Endothelial cell of umbilical vein (primary cell): Measurements from ENCODE around the gene PPP6R1.

Experiments used
- EZH2 ChIP-seq: IDR thresholded peaks from 2 replicates; pipeline ENCODE4 v1.6.1; 2012; ENCODE audit warnings: borderline replicate concordance, low read depth, mild to moderate bottlenecking, moderate library complexity, low read length, inconsistent platforms; ENCODE audit not compliant: severe bottlenecking
- JUN ChIP-seq: IDR thresholded peaks from 2 replicates; pipeline ENCODE4 v1.6.1; 2011; ENCODE audit warnings: borderline replicate concordance, low read depth; ENCODE audit not compliant: insufficient read length, insufficient read depth
- POLR2A ChIP-seq: IDR thresholded peaks from 2 replicates; pipeline ENCODE4 v1.6.1; 2012; ENCODE audit warnings: low read depth, mild to moderate bottlenecking, control low read depth, low read length
- TF ChIP-seq, protein P1 (sequence below), 2 donors: IDR thresholded peaks; 1 replicate in 1 of 2; 2 replicates in 1 of 2; pipeline ENCODE4 v1.5.1; 2011; ENCODE audit warnings: low read length in 2 of 2, mild to moderate bottlenecking in 2 of 2, moderate library complexity in 2 of 2, control low read depth in 1 of 2, inconsistent platforms in 1 of 2, low read depth in 1 of 2; ENCODE audit not compliant: insufficient read depth in 1 of 2; ENCODE audit errors: extremely low read depth in 1 of 2
- TF ChIP-seq, protein P2 (sequence below): IDR thresholded peaks from 2 replicates; pipeline ENCODE4 v1.6.1; 2011; ENCODE audit not compliant: insufficient read depth, insufficient read length

DNA sequence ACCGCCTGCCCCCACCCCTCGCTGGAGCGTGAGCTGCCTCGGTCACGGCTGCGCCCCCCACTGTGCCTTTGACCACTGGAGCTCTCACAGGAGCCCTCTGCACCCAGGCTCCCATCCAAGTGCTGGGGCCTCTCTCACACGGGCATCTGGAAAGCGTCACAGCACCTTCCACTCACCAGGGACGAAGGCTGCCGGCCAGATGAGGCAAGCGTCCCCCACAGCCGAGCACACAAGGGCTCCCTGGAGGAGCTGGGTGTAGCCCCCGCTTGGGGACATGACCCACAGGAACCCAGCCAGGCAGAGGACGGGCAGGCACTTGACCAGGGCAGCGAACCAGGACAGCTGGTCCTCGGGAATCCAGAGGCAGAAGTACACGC lies 30.8 kb downstream of the PPP6R1 start:
- TF ChIP-seq POLR2A (no peak), EZH2 (no peak), JUN (no peak)
- TF ChIP-seq, protein P1, sequence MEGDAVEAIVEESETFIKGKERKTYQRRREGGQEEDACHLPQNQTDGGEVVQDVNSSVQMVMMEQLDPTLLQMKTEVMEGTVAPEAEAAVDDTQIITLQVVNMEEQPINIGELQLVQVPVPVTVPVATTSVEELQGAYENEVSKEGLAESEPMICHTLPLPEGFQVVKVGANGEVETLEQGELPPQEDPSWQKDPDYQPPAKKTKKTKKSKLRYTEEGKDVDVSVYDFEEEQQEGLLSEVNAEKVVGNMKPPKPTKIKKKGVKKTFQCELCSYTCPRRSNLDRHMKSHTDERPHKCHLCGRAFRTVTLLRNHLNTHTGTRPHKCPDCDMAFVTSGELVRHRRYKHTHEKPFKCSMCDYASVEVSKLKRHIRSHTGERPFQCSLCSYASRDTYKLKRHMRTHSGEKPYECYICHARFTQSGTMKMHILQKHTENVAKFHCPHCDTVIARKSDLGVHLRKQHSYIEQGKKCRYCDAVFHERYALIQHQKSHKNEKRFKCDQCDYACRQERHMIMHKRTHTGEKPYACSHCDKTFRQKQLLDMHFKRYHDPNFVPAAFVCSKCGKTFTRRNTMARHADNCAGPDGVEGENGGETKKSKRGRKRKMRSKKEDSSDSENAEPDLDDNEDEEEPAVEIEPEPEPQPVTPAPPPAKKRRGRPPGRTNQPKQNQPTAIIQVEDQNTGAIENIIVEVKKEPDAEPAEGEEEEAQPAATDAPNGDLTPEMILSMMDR (IDR thresholded peaks at IDR 0.05; ENCODE audit: extremely low read depth in 1 of 2, insufficient read depth in 1 of 2, low read depth in 1 of 2, low read length in 2 of 2) = no peak
- TF ChIP-seq, protein P2, sequence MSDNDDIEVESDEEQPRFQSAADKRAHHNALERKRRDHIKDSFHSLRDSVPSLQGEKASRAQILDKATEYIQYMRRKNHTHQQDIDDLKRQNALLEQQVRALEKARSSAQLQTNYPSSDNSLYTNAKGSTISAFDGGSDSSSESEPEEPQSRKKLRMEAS = no peak
